MCF 10A (cell line): ENCODE data around the gene PHACTR1. TPM values are rescaled to one million over a fixed set of nuclear protein-coding genes. Genes with fewer than 3 reads are reported as not detected.
"Not testable (repeated sequence)": the region's sequence is repeated elsewhere in the genome, so short reads cannot be mapped to it uniquely, and the experiment has no call there.

Experiments used
- BruUV-seq: library from RNA; stranded (reverse); fragments of 400-500 nt; replicated peaks from 2 replicates; lab custom pipeline; 2021; lab: Mats Ljungman, UMichigan
- CTCF ChIA-PET: fragments of 300-600 bp; sonication (Branson Sonifier 250); formaldehyde crosslinking; extraction: SDS; loops from one replicate; lab custom pipeline; 2021; ENCODE audit warnings: antibody characterized with exemption, inconsistent platforms; lab: Yijun Ruan, JAX
- POLR2A ChIA-PET: fragments of 300-600, 350-650 bp; sonication (Branson Sonifier 250); formaldehyde crosslinking; extraction: SDS; loops from one replicate; lab custom pipeline; 2020; ENCODE audit warnings: antibody characterized with exemption, inconsistent platforms; lab: Yijun Ruan, JAX
- DNase-seq: peaks from one replicate; pipeline ENCODE4 v3.0.0-alpha.2; 2018; ENCODE audit not compliant: unreplicated experiment
- H3K27ac Mint-ChIP-seq: one replicate; pipeline ENCODE4 v1.8.0; 2022; ENCODE audit warnings: mild to moderate bottlenecking, low read depth, mixed read lengths; ENCODE audit not compliant: unreplicated experiment
- H3K27me3 Mint-ChIP-seq: one replicate; pipeline ENCODE4 v1.8.0; 2022; ENCODE audit warnings: mixed read lengths; ENCODE audit not compliant: insufficient read depth, unreplicated experiment
- H3K36me3 Mint-ChIP-seq: one replicate; pipeline ENCODE4 v1.8.0; 2022; ENCODE audit warnings: mild to moderate bottlenecking, moderate library complexity, mixed read lengths; ENCODE audit not compliant: insufficient read depth, unreplicated experiment
- H3K4me1 Mint-ChIP-seq: one replicate; pipeline ENCODE4 v1.8.0; 2022; ENCODE audit warnings: mixed read lengths; ENCODE audit not compliant: insufficient read depth, unreplicated experiment
- H3K4me3 Mint-ChIP-seq: one replicate; pipeline ENCODE4 v1.8.0; 2022; ENCODE audit warnings: mild to moderate bottlenecking, moderate library complexity, mixed read lengths; ENCODE audit not compliant: unreplicated experiment
- H3K9me3 Mint-ChIP-seq: one replicate; pipeline ENCODE4 v1.8.0; 2022; ENCODE audit warnings: mixed read lengths; ENCODE audit not compliant: unreplicated experiment
- intact Hi-C: fragments of 100-400 bp; cut with micrococcal nuclease; formaldehyde crosslinking; loops from 2 replicates; pipeline ENCODE4 v1.14.1; 2022
- total RNA-seq: library from RNA; stranded (reverse); gene quantifications from 2 replicates; pipeline ENCODE4 v1.2.3, GENCODE V29; 2022
- TF ChIP-seq, protein P1 (sequence below): fragments of 200-600 bp; IDR thresholded peaks from one replicate; pipeline ENCODE4 v1.8.0; 2022; ENCODE audit warnings: antibody characterized with exemption, mild to moderate bottlenecking; ENCODE audit not compliant: unreplicated experiment

Gene PHACTR1
- total RNA-seq, 1 experiment from 2014 or later = not detected

DNA sequence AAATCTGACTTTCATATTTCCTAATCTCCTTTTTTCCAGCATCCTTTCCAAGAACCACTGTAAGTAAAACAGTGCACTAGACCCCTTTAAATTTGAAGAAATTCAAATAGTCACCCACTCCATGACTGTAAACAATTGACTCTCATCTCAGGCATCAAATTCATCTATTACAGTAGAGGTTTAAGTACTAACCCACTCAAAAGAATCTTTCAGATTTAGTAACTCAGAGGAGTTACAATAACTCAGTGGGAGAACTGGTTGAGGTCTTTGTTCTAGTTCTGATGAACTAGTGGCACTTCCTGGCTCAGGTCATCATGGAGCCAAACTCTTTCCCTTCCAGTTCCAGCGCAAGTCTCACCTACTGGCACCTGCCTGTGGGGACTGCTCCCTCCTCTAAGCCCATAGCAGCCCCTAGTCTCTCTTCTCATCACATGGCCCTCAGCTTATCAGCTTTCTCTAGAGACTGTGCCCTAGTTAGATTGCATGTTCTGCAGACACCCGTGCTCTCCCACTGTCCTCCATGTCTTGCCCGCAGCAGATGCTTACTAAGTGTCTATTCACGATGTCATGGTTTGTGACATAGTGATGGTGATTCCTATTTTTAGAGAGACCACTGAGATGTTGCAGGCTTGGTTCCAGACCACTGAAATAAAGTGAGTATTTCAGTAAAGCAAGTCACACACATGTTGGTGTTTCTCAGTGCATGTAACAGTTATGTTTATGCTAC, 415.5 kb downstream of the PHACTR1 start:
- H3K9me3 Mint-ChIP-seq = no peaks in the 10 kb centered on the region
- H3K4me3 Mint-ChIP-seq = no peak overlapping the region
- DNase-seq = no peak
- no peak overlapping the region for H3K27ac Mint-ChIP-seq
- CTCF ChIA-PET = no interaction called here
- no TSS peak for BruUV-seq
- POLR2A ChIA-PET = no interaction called here
- H3K27me3 Mint-ChIP-seq = peaks cover 53% of the 10 kb centered on the region
- intact Hi-C loops = no loop called here
- H3K4me1 Mint-ChIP-seq = no peaks in the 10 kb centered on the region
- TF ChIP-seq, protein P1, sequence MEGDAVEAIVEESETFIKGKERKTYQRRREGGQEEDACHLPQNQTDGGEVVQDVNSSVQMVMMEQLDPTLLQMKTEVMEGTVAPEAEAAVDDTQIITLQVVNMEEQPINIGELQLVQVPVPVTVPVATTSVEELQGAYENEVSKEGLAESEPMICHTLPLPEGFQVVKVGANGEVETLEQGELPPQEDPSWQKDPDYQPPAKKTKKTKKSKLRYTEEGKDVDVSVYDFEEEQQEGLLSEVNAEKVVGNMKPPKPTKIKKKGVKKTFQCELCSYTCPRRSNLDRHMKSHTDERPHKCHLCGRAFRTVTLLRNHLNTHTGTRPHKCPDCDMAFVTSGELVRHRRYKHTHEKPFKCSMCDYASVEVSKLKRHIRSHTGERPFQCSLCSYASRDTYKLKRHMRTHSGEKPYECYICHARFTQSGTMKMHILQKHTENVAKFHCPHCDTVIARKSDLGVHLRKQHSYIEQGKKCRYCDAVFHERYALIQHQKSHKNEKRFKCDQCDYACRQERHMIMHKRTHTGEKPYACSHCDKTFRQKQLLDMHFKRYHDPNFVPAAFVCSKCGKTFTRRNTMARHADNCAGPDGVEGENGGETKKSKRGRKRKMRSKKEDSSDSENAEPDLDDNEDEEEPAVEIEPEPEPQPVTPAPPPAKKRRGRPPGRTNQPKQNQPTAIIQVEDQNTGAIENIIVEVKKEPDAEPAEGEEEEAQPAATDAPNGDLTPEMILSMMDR = no peak
- no peaks in the 10 kb centered on the region for H3K36me3 Mint-ChIP-seq

- H3K36me3 Mint-ChIP-seq, H3K4me1 Mint-ChIP-seq, H3K9me3 Mint-ChIP-seq, intact Hi-C loops, DNase-seq, CTCF ChIA-PET, H3K27ac Mint-ChIP-seq, BruUV-seq, H3K4me3 Mint-ChIP-seq, POLR2A ChIA-PET: not testable (repeated sequence)
- H3K27me3 Mint-ChIP-seq = peaks cover 46% of the 10 kb centered on the region
Measured at GRCh38 chr6:13133894-13134293, 417.3 kb downstream of the PHACTR1 start.

DNA sequence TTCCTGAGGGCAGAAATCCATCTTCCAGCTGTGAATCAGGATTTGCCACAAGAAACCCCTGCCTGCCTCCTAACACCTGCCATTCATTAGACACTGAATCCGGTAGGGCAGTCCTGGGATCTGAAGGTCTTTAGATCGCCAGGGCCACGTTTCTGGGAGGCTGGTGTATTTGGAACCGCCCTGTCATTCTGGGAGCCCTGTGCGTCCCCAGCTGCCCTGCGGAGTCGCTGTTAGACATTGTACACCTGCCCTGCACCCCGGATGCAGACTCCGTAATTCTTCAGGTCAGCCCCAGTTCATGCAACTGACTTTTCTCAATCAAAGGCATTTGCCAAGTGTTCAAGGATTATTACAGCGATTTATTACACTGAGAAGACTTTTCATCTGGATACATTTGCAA, 418.6 kb downstream of the PHACTR1 start:
- Mint-ChIP-seq H3K4me1 (no peaks in the 10 kb centered on the region), H3K36me3 (no peaks in the 10 kb centered on the region), H3K4me3 (no peak overlapping the region), H3K9me3 (no peaks in the 10 kb centered on the region), H3K27me3 (peaks cover 34% of the 10 kb centered on the region), H3K27ac (no peak overlapping the region)
- TF ChIP-seq, protein P1 = no peak
- no peak for DNase-seq
- intact Hi-C loops = no loop called here
- POLR2A ChIA-PET = no interaction called here
- no TSS peak for BruUV-seq
- CTCF ChIA-PET = interaction anchor here (0.7 kb wide), 1 partner anchor 318 kb away, joined by 3 read pairs; no protein-coding TSS in a partner anchor

DNA sequence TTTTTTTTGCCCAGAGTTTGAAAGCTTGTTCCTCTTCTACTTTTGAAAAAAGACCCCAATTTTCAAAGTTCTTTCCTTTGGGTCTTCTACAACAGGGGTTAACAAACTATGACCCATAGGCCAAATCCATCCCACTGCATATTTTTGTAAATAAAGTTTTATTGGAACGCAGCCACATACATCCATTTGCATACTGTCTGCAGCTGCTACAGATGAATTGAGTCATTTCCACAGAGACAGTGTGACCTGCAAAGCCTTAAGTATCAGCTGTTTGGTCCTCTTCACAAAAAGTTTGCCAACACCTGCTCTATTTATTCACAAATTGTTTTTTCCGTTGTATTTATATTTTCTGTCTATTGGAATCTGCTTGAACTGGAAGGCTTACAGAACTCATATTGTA, 422.6 kb downstream of the PHACTR1 start:
- Mint-ChIP-seq H3K36me3 (no peaks in the 10 kb centered on the region), H3K4me3 (no peak overlapping the region), H3K9me3 (no peaks in the 10 kb centered on the region), H3K27ac (no peak overlapping the region), H3K27me3 (peaks cover 20% of the 10 kb centered on the region), H3K4me1 (no peaks in the 10 kb centered on the region)
- ChIA-PET CTCF (interaction anchor here (0.6 kb wide), 1 partner anchor 348 kb away, joined by 3 read pairs; the partner anchor contains the start of gene GFOD1), POLR2A (no interaction called here)
- intact Hi-C loops = no loop called here
- TF ChIP-seq, protein P1 = no peak
- no TSS peak for BruUV-seq
- DNase-seq = no peak
